CD4-positive, CD25-positive, alpha-beta regulatory T cell (primary cell): ENCODE results near the gene HPS4. TPM values are rescaled to one million over a fixed set of nuclear protein-coding genes. Genes with fewer than 3 reads are reported as not detected.
"Not testable (repeated sequence)": the region's sequence is repeated elsewhere in the genome, so short reads cannot be mapped to it uniquely, and the experiment has no call there.

Source experiments
- ATAC-seq, 2 donors: fragments of 150-1000 bp; cut with Tn5 transposase; one replicate each; pipeline ENCODE4 v1.10.0; 2021; ENCODE audit warnings: low read depth in 2 of 2, moderate number of reproducible peaks in 2 of 2, moderate library complexity in 1 of 2
- DNase-seq, 3 donors: peaks; one replicate each; pipeline versions ENCODE4 v3.0.0 to v3.0.0-alpha.2; 2012 to 2022; ENCODE audit warnings: mixed read lengths in 1 of 3
- H3K27ac ChIP-seq: one replicate; pipeline ENCODE4 v1.7.0; 2013; ENCODE audit warnings: mild to moderate bottlenecking, low read length; ENCODE audit not compliant: insufficient read depth, poor library complexity, severe bottlenecking
- H3K27me3 ChIP-seq: one replicate; pipeline ENCODE4 v1.7.0; 2013; ENCODE audit warnings: low read length; ENCODE audit not compliant: control insufficient read depth, insufficient read depth
- H3K36me3 ChIP-seq: one replicate; pipeline ENCODE4 v1.7.0; 2013; ENCODE audit warnings: mild to moderate bottlenecking, low read length, moderate library complexity; ENCODE audit not compliant: control insufficient read depth, insufficient read depth
- H3K4me1 ChIP-seq: 2 replicates; pipeline ENCODE4 v1.7.0; 2013; ENCODE audit warnings: mild to moderate bottlenecking, low read length; ENCODE audit not compliant: insufficient read depth, control insufficient read depth, poor library complexity, severe bottlenecking
- H3K4me3 ChIP-seq: one replicate; pipeline ENCODE4 v1.7.0; 2013; ENCODE audit warnings: low read depth, mild to moderate bottlenecking, low read length, moderate library complexity
- H3K9me3 ChIP-seq, 2 experiments: 1 replicate in 1 of 2; 2 replicates in 1 of 2; pipeline ENCODE4 v1.7.0; 2013; ENCODE audit warnings: low read length in 2 of 2, mild to moderate bottlenecking in 1 of 2, moderate library complexity in 1 of 2; ENCODE audit not compliant: control insufficient read depth in 2 of 2
- H3K27ac Mint-ChIP-seq, 3 donors: one replicate each; pipeline ENCODE4 v1.8.0; 2020 to 2022; ENCODE audit warnings: mild to moderate bottlenecking in 3 of 3, mixed read lengths in 3 of 3, moderate library complexity in 2 of 3
- H3K27me3 Mint-ChIP-seq: one replicate; pipeline ENCODE4 v1.8.0; 2022; ENCODE audit warnings: mild to moderate bottlenecking, mixed read lengths
- H3K36me3 Mint-ChIP-seq: one replicate; pipeline ENCODE4 v1.8.0; 2020; ENCODE audit warnings: mixed read lengths
- H3K4me1 Mint-ChIP-seq, 4 donors: one replicate each; pipeline ENCODE4 v1.8.0; 2020 to 2022; ENCODE audit warnings: mixed read lengths in 4 of 4, mild to moderate bottlenecking in 1 of 4
- H3K4me3 Mint-ChIP-seq, 4 donors: one replicate each; pipeline ENCODE4 v1.8.0; 2020 to 2022; ENCODE audit warnings: mild to moderate bottlenecking in 4 of 4, mixed read lengths in 4 of 4, moderate library complexity in 3 of 4
- H3K9me3 Mint-ChIP-seq, 7 donors: one replicate each; pipeline ENCODE4 v1.8.0; 2020 to 2022; ENCODE audit warnings: mixed read lengths in 7 of 7, mild to moderate bottlenecking in 3 of 7, moderate library complexity in 2 of 7
- polyA plus RNA-seq, 4 donors: library from polyadenylated mRNA; unstranded; fragments of 300-500 nt; fragmentation: Illumina TruSeq; gene quantifications; one replicate each; pipeline ENCODE4 v1.2.3, GENCODE V29; 2021
- total RNA-seq: library from RNA; stranded (reverse); gene quantifications from one replicate; pipeline ENCODE4 v1.2.3, GENCODE V29; 2022

Gene HPS4
- total and polyA plus RNA-seq, 5 donors from 2014 or later, result 12.0 to 44.6 (median 13.7) TPM

DNA sequence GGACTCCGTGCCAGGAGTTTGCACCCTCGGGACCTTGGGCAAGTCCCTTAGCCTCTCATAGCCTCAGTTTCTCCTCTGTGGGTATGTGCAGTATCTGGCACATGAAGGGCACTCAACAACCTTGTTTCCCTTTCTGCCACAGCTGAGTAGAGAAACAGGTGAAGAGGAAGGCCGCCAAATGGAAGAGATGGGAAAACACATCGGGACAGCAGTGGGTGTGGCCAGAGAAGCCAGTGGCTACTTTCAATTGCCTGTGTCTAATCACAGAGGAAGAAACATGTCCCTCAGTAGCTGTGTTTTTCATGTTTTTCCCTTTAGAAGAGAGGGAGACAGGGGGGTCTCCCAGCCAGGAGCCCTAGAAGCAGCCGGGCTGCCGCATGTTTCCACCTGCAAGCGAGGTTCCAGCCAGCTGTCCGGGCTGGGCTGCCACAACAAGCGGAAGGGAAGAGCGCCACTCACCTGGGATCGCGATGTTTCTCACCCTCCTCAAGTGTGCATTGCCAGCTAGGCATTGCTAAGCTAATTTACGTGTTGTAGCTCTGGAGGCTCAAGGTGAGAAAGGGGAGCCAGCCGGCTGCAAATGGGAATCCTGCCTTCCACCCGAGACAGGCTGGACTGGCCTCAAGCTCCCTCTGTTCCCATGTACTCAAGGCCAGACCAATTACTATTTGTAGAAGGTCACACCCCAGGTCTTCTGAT, 37.9 kb downstream of the HPS4 start:
- Mint-ChIP-seq H3K4me3 (no peak overlapping the region), H3K9me3 (no peaks in the 10 kb centered on the region), H3K27ac (peak overlapping the region in 1 of 3 donors; percentile 78), H3K27me3 (no peaks in the 10 kb centered on the region), H3K4me1 (peaks cover 0 to 4% (median 4%) of the 10 kb centered on the region in 4 donors), H3K36me3 (peaks cover 3% of the 10 kb centered on the region)
- peaks cover 15% of the 10 kb centered on the region for H3K36me3 ChIP-seq
- DNase-seq (no peak), ATAC-seq (no peak)
- no peak overlapping the region for H3K27ac ChIP-seq
- H3K27me3 ChIP-seq, result no peaks in the 10 kb centered on the region
- no peak overlapping the region for H3K4me3 ChIP-seq
- H3K4me1 ChIP-seq, result no peaks in the 10 kb centered on the region
- no peaks in the 10 kb centered on the region for H3K9me3 ChIP-seq

DNA sequence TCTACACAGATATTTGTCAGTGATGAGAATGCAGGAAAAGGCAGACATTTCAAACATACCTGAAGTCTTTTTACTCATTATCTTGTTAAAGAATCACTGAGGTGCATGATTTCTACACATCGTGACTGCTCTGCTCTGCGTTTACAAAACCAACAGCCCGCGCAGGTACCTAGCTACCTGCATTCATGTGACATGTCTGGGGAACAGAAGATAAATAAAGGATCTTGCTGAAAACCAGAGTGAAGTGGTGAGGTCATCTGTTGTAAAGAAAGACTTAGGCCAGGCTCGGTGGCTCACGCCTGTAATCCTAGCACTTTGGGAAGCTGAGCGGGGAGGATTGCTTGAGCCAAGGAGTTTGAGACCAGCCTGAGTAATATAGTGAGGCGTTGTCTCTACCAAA, 38.8 kb downstream of the HPS4 start:
- no peak overlapping the region for H3K27ac ChIP-seq
- no peaks in the 10 kb centered on the region for H3K9me3 ChIP-seq
- Mint-ChIP-seq H3K4me1 (peaks cover 0 to 5% (median 4%) of the 10 kb centered on the region in 4 donors), H3K4me3 (no peak overlapping the region), H3K36me3 (no peaks in the 10 kb centered on the region), H3K27ac (peak overlapping the region in 1 of 3 donors; percentile 78), H3K27me3 (no peaks in the 10 kb centered on the region), H3K9me3 (no peaks in the 10 kb centered on the region)
- H3K4me3 ChIP-seq, result no peak overlapping the region
- H3K27me3 ChIP-seq, result no peaks in the 10 kb centered on the region
- no peaks in the 10 kb centered on the region for H3K4me1 ChIP-seq
- ATAC-seq (no peak), DNase-seq (no peak)
- peaks cover 12% of the 10 kb centered on the region for H3K36me3 ChIP-seq

DNA sequence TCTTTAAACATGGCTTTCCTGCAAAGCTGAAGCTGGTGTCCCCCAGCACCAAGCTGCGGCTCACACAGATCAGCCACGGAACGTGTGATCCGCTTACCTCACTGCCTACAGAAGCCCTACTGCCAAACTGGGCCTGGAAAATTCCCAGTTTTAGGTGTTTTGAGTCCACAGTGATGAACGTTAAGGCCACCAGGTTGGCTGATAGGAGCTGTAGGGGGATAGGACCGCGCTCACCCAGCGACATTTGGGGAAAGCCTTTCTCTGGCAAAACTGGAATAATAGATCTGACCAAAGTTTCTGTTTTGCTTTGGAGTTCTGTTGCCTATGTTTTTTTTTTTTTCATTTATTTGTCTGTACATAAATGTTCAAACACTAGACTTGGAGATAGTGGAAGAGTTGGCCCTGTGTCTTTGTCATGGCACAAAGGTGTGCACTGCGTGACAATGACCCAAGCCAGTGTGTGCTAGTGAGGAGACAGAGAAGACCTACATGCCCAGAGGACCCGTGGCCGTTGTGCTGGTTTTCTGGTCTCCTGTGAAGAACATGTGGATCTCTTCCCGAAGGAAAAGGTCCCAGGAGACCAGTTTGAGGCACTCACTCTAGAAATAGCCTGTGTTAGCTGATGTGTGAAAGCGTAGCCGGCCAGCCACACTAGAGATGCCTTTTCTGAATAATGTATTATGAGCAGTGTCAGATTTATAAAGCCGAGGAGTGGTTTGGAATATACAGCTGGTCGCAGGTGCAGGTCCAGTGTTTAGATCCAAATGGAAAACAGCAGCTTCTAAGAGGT, 39.5 kb downstream of the HPS4 start:
- Histone ChIP-seq H3K36me3 (peaks cover 12% of the 10 kb centered on the region), H3K27me3 (no peaks in the 10 kb centered on the region), H3K27ac (no peak overlapping the region), H3K4me1 (no peaks in the 10 kb centered on the region), H3K9me3 (no peaks in the 10 kb centered on the region), H3K4me3 (no peak overlapping the region)
- Mint-ChIP-seq H3K36me3 (no peaks in the 10 kb centered on the region), H3K4me1 (peaks cover 0 to 5% (median 4%) of the 10 kb centered on the region in 4 donors), H3K27ac (peak overlapping the region in 2 of 3 donors; percentile 17 to 36), H3K27me3 (no peaks in the 10 kb centered on the region), H3K9me3 (no peaks in the 10 kb centered on the region), H3K4me3 (no peak overlapping the region)
- ATAC-seq (no peak), DNase-seq (no peak)

DNA sequence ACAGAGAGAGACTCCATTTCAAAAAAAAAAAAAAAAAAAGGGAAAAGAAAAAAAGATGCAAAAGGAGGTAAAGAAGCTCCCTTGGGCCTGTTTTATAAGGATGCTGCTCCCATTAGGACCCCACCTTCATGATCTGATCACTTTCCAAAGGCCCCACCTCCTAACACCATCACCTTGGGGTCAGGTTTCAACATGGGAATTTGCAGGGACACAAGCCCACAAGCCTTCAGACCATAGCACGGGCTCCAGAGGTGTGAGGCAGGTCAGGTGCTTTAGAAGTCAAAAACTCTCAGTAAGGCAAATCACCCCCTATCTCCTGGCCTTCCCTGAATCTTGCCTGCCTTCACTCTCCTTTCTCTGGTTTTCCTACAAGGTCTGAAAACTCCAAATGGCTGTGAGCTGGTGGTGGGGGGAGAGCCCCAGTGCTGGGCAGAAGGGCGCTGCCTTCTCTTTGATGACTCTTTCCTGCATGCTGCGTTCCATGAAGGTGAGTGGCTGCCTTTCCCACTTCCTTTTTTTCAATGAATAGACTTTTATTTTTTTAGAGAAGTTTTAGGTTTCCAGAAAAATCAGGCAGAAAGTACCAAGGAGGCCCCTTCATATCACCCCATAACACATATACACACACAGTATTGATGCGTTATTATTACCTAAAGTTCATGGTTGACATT, 41.4 kb downstream of the HPS4 start:
- Mint-ChIP-seq H3K9me3 (no peaks in the 10 kb centered on the region), H3K36me3 (no peaks in the 10 kb centered on the region), H3K27me3 (no peaks in the 10 kb centered on the region), H3K4me3 (no peak overlapping the region), H3K4me1 (peaks cover 4 to 10% (median 6%) of the 10 kb centered on the region in 4 donors), H3K27ac (no peak overlapping the region)
- DNase-seq (no peak), ATAC-seq (no peak)
- Histone ChIP-seq H3K36me3 (peaks cover 17% of the 10 kb centered on the region), H3K27ac (no peak overlapping the region), H3K4me3 (no peak overlapping the region), H3K9me3 (no peaks in the 10 kb centered on the region), H3K27me3 (no peaks in the 10 kb centered on the region), H3K4me1 (no peaks in the 10 kb centered on the region)

DNA sequence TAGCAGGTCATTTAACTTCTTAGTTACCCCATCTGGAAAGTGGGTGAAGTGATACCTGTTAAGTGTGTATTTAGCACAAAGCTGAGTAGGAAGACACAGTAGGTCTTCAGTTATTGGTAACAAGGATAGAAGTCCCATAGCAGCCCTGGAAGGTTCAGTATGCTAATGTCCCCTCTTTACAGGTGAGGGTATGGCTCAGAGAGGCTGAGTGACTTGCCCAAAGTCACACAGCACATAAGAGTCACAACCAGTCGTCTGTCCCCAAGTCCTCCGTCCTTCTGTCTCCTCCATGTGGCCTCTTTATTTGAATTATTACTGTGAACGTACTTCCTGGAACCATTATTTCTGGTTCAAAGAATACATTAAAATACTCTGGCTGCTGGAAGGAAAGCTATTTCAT, 44.0 kb downstream of the HPS4 start:
- ATAC-seq (no peak), DNase-seq (no peak)
- peaks cover 10% of the 10 kb centered on the region for H3K36me3 Mint-ChIP-seq
- Histone ChIP-seq H3K9me3 (no peaks in the 10 kb centered on the region), H3K36me3 (peaks cover 27% of the 10 kb centered on the region), H3K4me1 (no peaks in the 10 kb centered on the region), H3K27me3 (no peaks in the 10 kb centered on the region), H3K27ac (no peak overlapping the region), H3K4me3 (no peak overlapping the region)
- no peaks in the 10 kb centered on the region for H3K9me3 Mint-ChIP-seq
- no peak overlapping the region for H3K4me3 Mint-ChIP-seq
- H3K27me3 Mint-ChIP-seq, result no peaks in the 10 kb centered on the region
- H3K4me1 Mint-ChIP-seq, result peaks cover 4 to 28% (median 16%) of the 10 kb centered on the region in 4 donors
- no peak overlapping the region for H3K27ac Mint-ChIP-seq

DNA sequence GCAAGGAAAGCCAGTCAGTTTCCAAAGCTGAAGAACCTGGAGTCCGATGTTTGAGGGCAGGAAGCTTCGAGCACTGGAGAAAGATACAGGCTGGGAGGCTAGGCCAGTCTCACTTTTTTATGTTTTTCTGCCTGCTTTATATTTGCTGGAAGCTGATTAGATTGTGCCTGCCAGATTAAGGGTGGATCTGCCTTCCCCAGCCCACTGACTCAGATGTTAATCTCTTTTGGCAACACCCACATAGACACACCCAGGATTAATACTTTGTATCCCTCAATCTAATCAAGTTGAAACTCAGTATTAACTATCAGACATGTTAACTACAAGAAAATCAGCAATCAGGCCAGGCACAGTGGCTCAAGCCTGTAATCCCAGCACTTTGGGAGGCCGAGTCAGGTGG, 44.8 kb downstream of the HPS4 start:
- not testable (repeated sequence) for DNase-seq, H3K4me1 ChIP-seq, H3K27me3 Mint-ChIP-seq, H3K9me3 Mint-ChIP-seq, H3K27ac ChIP-seq, ATAC-seq, H3K4me3 ChIP-seq, H3K9me3 ChIP-seq, H3K4me3 Mint-ChIP-seq, H3K27ac Mint-ChIP-seq, H3K27me3 ChIP-seq
- H3K36me3 ChIP-seq, result peaks cover 21% of the 10 kb centered on the region
- peaks cover 15% of the 10 kb centered on the region for H3K36me3 Mint-ChIP-seq
- peaks cover 4 to 28% (median 13%) of the 10 kb centered on the region in 4 donors for H3K4me1 Mint-ChIP-seq

DNA sequence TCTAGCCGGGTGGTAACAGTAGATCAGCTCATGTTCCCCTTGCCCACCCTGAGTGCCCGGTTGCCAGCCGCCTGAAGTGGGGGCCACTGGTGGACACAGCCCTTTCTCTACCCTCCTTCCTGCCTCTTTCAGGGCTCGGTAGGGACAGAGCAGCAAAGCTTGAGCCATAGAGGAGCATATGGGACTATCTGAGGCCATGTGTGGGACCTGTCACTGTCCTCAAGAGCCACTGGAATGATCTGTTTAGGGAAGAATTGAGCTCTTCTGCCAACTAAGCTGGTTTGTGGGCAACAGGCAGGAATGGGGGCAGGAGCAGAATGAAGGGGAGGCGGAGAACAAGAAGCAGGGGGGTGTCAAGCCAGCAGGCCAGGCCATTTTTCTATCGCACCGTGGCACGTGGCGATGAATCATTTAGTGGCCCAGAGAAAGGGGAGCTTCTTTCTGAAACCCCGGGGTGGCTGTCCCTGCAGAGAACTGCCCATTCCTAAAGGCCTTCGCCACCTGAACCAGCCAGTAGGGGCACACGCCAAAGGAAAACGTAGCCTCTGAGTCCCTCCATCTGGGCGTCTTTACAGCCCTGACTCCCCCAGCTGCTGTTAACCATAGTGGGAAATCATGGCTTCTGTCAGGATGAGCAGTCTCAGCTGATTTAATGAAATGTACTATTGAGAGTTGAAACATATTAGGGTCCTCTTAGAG, 45.7 kb downstream of the HPS4 start:
- DNase-seq (no peak), ATAC-seq (no peak)
- Mint-ChIP-seq H3K4me1 (peaks cover 4 to 30% (median 15%) of the 10 kb centered on the region in 4 donors), H3K9me3 (no peaks in the 10 kb centered on the region), H3K27ac (peak overlapping the region in 2 of 3 donors; percentile 41 to 66), H3K27me3 (no peaks in the 10 kb centered on the region), H3K4me3 (no peak overlapping the region), H3K36me3 (peaks cover 15% of the 10 kb centered on the region)
- H3K36me3 ChIP-seq, result peaks cover 19% of the 10 kb centered on the region
- no peak overlapping the region for H3K27ac ChIP-seq
- H3K4me1 ChIP-seq, result no peaks in the 10 kb centered on the region
- H3K9me3 ChIP-seq, result no peaks in the 10 kb centered on the region
- no peak overlapping the region for H3K4me3 ChIP-seq
- no peaks in the 10 kb centered on the region for H3K27me3 ChIP-seq
